Neural cell (in vitro differentiated cells): ENCODE data around the gene SMG9.

Experiments
- RAD21 ChIP-seq: fragments of 450-650 bp; conservative IDR thresholded peaks from 2 replicates; pipeline ENCODE4 v1.6.1; 2014; ENCODE audit warnings: antibody characterized with exemption, mild to moderate bottlenecking, moderate library complexity
- TF ChIP-seq, protein P1 (sequence below): fragments of 450-650 bp; IDR thresholded peaks from 2 replicates; pipeline ENCODE4 v1.5.1; 2014; ENCODE audit warnings: antibody characterized with exemption, mild to moderate bottlenecking, moderate library complexity; ENCODE audit not compliant: poor library complexity, severe bottlenecking

- TF ChIP-seq, protein P1, sequence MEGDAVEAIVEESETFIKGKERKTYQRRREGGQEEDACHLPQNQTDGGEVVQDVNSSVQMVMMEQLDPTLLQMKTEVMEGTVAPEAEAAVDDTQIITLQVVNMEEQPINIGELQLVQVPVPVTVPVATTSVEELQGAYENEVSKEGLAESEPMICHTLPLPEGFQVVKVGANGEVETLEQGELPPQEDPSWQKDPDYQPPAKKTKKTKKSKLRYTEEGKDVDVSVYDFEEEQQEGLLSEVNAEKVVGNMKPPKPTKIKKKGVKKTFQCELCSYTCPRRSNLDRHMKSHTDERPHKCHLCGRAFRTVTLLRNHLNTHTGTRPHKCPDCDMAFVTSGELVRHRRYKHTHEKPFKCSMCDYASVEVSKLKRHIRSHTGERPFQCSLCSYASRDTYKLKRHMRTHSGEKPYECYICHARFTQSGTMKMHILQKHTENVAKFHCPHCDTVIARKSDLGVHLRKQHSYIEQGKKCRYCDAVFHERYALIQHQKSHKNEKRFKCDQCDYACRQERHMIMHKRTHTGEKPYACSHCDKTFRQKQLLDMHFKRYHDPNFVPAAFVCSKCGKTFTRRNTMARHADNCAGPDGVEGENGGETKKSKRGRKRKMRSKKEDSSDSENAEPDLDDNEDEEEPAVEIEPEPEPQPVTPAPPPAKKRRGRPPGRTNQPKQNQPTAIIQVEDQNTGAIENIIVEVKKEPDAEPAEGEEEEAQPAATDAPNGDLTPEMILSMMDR: no peak
- no peak for TF ChIP-seq RAD21
Measured at GRCh38 chr19:43721469-43722048, 33.2 kb downstream of the SMG9 start.
